Upper lobe of left lung (tissue), 4 donors: ENCODE data around the gene AGPAT4.

ENCODE experiments used
- CTCF ChIP-seq, 6 experiments: fragments of 450-650 bp in 4 of 6; fragments of 200-600 bp in 2 of 6; sonication (generic) in 2 of 6; IDR thresholded peaks; one replicate each; pipeline ENCODE4 v1.5.1; 2016 to 2019; ENCODE audit warnings: antibody characterized with exemption in 6 of 6
- POLR2A ChIP-seq, 4 donors: fragments of 450-650 bp; IDR thresholded peaks; one replicate each; pipeline ENCODE4 v1.5.1; 2016 to 2017; ENCODE audit warnings: antibody characterized with exemption in 4 of 4, mild to moderate bottlenecking in 2 of 4
- POLR2AphosphoS5 ChIP-seq, 2 donors: sonication (generic); formaldehyde crosslinking; IDR thresholded peaks; one replicate each; pipeline ENCODE4 v1.5.1; 2017; ENCODE audit warnings: antibody characterized with exemption in 2 of 2

- TF ChIP-seq CTCF (IDR thresholded peaks at IDR 0.05) (no peak), POLR2A (IDR thresholded peaks at IDR 0.05) (no peak), POLR2AphosphoS5 (IDR thresholded peaks at IDR 0.05) (no peak)
Measured at GRCh38 chr6:161235776-161236633, 37.9 kb downstream of the AGPAT4 start.
